ENCODE measurements around the gene WBP4. TPM values are rescaled to one million over a fixed set of nuclear protein-coding genes. Genes with fewer than 3 reads are reported as not detected.
A peak's percentile ranks its signal among the peaks of the same experiment; 100 is the strongest.

Gene WBP4
- total and polyA plus RNA-seq, 2 of the 13 experiments (the other 11 are each of a cell fraction or from before 2014, with no cell fraction given) = 6.7 to 11.7 TPM

GRCh38 chr13:41132512-41133152 lies 71.3 kb downstream of the WBP4 start, which contains the start of gene KBTBD6 (continued):
- TF ChIP-seq ZNF563 (CRISPR knock-in tag; IDR thresholded peaks at IDR 0.05) (0 out of 2 replicates have a peak, but pooled peaks have one; percentile 59), CERS6 (CRISPR knock-in tag; IDR thresholded peaks at IDR 0.05) (no peak), ZNF879 (CRISPR knock-in tag; IDR thresholded peaks at IDR 0.05) (no peak), DRAP1 (CRISPR knock-in tag; IDR thresholded peaks at IDR 0.05) (peak; percentile 84), FLYWCH1 (CRISPR knock-in tag; IDR thresholded peaks at IDR 0.05) (no peak), NONO (IDR thresholded peaks at IDR 0.05) (no peak), NONO (CRISPR knock-in tag; conservative IDR thresholded peaks at IDR 0.05) (peak; percentile 74), ZNF354B (CRISPR knock-in tag; IDR thresholded peaks at IDR 0.05) (no peak), E2F1 (CRISPR knock-in tag; IDR thresholded peaks at IDR 0.05) (peak; percentile 82), NR2C2 (CRISPR knock-in tag; IDR thresholded peaks at IDR 0.05; ENCODE audit: borderline replicate concordance) (peak; percentile 86), ZZZ3 (CRISPR knock-in tag; IDR thresholded peaks at IDR 0.05; ENCODE audit: borderline replicate concordance) (peak; percentile 35; the same call in 1 of the 2 replicates), ZNF691 (CRISPR knock-in tag; IDR thresholded peaks at IDR 0.05; ENCODE audit: borderline replicate concordance, low read depth) (no peak), HMG20B (CRISPR knock-in tag; conservative IDR thresholded peaks at IDR 0.05) (no peak), PBX3 (CRISPR knock-in tag; IDR thresholded peaks at IDR 0.05; ENCODE audit: borderline replicate concordance) (no peak), ZNF558 (CRISPR knock-in tag; IDR thresholded peaks at IDR 0.05; ENCODE audit: borderline replicate concordance) (no peak; the same call in 1 of the 2 replicates), POGZ (CRISPR knock-in tag; IDR thresholded peaks at IDR 0.05) (peak; percentile 95), JARID2 (CRISPR knock-in tag; IDR thresholded peaks at IDR 0.05; ENCODE audit: insufficient replicate concordance) (no peak), BRF2 (CRISPR knock-in tag; IDR thresholded peaks at IDR 0.05) (no peak)
- TF ChIP-seq, protein P1, sequence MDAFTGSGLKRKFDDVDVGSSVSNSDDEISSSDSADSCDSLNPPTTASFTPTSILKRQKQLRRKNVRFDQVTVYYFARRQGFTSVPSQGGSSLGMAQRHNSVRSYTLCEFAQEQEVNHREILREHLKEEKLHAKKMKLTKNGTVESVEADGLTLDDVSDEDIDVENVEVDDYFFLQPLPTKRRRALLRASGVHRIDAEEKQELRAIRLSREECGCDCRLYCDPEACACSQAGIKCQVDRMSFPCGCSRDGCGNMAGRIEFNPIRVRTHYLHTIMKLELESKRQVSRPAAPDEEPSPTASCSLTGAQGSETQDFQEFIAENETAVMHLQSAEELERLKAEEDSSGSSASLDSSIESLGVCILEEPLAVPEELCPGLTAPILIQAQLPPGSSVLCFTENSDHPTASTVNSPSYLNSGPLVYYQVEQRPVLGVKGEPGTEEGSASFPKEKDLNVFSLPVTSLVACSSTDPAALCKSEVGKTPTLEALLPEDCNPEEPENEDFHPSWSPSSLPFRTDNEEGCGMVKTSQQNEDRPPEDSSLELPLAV (CRISPR knock-in tag; conservative IDR thresholded peaks at IDR 0.05; ENCODE audit: low read depth) = no peak
- TF ChIP-seq, protein P2, sequence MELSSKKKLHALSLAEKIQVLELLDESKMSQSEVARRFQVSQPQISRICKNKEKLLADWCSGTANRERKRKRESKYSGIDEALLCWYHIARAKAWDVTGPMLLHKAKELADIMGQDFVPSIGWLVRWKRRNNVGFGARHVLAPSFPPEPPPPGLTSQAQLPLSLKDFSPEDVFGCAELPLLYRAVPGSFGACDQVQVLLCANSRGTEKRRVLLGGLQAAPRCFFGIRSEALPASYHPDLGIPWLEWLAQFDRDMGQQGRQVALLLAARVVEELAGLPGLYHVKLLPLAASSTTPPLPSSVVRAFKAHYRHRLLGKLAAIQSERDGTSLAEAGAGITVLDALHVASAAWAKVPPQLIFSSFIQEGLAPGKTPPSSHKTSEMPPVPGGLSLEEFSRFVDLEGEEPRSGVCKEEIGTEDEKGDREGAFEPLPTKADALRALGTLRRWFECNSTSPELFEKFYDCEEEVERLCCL (CRISPR knock-in tag; IDR thresholded peaks at IDR 0.05; ENCODE audit: borderline replicate concordance) = no peak

Measured in HepG2 (cell line).